ENCODE results near the gene ANO4.
"Not testable (repeated sequence)": the region's sequence is repeated elsewhere in the genome, so short reads cannot be mapped to it uniquely, and the experiment has no call there.

The ANO4 gene

DNA sequence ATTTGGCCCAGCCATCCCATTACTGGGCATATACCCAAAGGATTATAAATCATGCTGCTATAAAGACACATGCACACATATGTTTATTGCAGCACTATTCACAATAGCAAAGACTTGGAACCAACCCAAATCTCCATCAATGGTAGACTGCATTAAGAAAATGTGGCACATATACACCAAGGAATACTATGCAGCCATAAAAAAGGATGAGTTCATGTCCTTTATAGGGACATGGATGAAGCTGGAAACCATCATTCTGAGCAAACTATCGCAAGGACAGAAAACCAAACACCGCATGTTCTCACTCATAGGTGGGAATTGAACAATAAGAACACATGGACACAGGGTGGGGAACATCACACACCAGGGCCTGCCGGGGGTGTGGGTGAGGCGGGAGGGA, 295.6 kb downstream of the ANO4 start:
- DNase-seq (ENCODE audit: low read depth): not testable (repeated sequence)

DNA sequence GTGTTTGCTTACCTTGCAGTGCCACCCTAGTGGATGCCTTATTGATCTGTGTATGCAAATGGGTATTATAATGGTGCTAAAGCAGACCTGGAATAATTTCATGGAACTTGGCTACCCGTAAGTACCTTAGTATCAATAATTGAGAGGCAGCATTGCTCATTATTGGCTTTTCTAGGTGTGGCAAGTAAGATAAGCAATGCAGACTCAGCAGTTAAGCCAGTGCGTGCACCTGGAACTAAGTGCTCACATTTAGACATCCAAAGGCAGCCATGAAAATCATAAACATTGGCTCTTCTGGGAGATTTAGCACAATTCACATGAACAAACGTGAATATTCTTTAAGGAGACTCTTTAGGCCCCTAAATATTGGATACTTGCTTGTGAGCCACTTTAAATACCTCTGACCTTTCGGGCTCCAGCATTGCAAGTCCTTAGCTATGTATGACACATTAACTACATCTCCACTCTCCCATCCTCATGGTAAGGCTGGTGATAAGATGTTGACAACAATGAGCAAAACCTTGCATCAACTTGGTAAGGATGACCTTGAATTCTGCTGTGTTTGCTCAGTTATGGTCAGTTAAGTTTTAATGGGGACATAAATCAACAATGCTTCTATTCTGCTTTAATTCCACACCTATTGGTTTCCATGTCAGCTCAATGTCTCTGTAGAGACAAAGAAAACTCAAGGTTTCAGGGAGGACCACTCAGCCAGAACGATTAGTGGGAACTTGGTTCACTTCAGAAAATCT, 303.4 kb downstream of the ANO4 start:
- DNase-seq (ENCODE audit: low read depth): no peak

GRCh38 chr12:101107032-101107763, 312.6 kb downstream of the ANO4 start:
- DNase-seq (ENCODE audit: low read depth): no peak

DNA sequence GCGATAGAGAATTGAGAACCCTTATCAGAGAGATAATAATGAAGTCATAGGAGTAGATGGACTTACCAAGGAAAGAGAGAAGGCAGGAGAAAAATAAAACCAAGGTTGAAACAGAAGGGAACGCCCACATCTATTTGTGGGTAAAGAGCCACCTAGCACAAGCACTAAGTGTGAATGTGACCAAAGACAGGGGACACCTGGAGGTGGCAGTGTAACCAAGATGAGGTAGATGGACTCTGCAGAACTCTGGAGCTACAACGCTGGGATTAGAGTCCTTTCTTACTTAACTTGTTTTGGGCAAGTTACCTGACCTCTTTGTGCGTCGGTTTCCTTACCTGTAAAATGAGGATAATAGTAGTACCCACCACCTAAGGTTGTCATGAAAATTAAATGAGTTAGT, 313.6 kb downstream of the ANO4 start:
- DNase-seq (ENCODE audit: low read depth): no peak

GRCh38 chr12:101110866-101111265, 316.3 kb downstream of the ANO4 start:
- no peak for DNase-seq (ENCODE audit: low read depth)

DNA sequence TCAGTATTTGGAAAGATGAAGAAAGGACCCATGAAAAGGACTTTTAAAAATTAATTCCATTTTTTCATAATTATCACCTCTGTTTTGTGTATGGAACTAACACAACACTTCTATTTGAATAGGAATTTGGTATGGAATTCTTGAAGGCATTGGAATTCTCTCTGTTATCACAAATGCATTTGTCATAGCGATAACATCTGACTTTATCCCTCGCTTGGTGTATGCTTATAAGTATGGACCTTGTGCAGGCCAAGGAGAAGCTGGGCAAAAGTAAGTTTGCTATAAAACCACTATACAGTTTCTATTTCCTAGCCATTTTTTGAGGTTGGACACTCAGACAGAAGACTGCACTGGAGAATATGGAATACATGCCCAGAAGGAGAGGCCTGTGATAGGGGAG, 316.9 kb downstream of the ANO4 start:
- no peak for DNase-seq (ENCODE audit: low read depth)

DNA sequence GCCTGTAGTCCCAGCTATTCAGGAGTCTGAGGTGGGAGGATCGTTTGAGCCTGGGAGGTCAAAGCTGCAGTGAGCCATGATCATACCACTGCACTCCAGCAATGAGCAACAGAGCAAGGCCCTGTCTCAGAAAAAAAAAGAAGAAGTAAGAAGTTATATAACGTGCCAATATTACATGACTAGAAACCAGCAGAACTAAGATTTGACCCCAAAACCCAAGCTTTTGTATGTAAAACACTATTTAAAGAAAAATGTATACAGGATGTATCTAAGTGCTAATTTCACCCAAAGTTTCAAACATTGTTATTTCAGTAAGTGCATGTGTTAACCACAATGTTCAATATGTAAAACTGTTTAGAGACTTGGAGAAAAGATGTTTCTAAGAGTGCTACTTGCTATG, 320.8 kb downstream of the ANO4 start:
- DNase-seq (ENCODE audit: low read depth): no peak

DNA sequence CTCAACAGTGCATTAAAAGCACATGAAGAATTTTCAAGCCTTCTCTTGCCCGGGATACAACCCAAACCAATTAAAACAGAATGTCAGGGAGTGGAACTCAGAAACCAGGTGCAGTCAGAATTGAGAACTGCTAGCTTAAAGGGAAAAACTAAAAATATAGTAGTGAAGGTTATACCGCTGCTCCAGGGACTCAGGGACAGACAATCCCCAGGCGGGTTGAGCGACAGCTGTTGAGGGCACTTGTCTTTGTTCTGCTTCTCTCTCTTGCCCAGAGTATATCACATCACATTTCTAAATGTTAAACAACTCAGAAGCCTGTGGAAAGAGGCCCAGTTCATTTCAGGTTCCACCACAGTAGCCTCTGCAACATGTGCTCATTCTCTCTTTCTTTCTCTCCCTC, 322.3 kb downstream of the ANO4 start:
- DNase-seq (ENCODE audit: low read depth): no peak

DNA sequence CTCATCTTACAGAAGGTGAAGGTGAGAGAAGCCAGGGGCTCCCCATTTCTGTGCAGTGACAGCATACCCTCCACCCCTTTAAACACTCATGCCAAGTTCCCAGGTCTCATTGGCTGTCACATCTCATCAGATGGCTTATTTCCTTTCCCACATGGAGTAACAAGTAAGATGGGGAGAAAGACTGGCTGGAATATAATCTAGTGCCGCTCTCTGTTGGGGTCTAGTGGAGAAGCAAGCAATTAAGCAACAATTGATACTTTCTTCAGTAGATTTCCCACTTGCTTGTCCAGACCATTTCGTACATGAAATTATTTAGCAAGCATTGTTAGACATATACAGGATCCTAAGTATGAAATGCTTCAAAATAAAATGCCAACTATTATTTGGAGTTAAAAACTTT, 323.3 kb downstream of the ANO4 start:
- no peak for DNase-seq (ENCODE audit: low read depth)

GRCh38 chr12:101127521-101128219, 333.1 kb downstream of the ANO4 start:
- DNase-seq (ENCODE audit: low read depth): peak; percentile 9

DNA sequence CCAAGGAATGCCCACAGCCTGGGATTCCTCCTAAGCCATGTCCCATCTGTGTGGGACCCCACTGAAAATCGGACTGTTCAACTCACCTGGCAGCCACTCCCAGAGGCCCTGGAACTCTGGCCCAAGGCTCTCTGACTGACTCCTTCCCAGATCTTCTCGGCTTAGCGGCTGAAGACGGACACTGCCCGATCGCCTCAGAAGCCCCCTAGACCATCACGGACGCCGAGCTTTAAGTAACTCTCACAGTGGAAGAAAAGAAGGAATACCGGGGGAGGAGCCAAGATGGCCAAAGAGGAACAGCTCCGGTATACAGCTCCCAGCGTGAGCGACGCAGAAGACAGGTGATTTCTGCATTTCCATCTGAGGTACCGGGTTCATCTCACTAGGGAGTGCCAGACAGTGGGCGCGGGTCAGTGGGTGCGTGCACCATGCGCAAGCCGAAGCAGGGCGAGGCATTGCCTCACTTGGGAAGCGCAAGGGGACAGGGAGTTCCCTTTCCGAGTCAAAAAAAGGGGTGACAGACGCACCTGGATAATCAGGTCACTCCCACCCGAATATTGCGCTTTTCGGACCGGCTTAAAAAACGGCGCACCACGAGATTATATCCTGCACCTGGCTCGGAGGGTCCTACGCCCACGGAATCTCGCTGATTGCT, 351.3 kb downstream of the ANO4 start:
- not testable (repeated sequence) for DNase-seq (ENCODE audit: low read depth)

DNA sequence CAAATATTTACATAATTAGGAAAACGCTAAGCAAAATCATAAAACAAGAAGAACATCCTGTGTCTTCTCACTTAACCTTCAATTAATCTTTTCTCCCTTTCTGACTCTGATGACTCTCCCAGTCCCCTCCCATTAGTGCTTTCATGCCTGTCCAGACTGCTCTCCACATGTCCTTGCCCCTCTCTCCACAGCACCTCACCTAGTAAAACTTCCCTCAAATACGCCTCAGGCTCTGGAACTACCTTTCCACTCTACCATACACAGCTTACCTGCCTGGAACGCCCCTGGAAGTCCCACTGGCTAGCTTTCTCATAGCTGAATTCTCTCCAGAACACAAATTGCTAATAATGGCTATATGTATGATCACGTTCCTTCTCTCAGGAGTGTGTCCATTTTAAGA, 370.7 kb downstream of the ANO4 start:
- DNase-seq (ENCODE audit: low read depth): no peak

GRCh38 chr12:101166866-101167265, 372.3 kb downstream of the ANO4 start:
- DNase-seq (ENCODE audit: low read depth): no peak

DNA sequence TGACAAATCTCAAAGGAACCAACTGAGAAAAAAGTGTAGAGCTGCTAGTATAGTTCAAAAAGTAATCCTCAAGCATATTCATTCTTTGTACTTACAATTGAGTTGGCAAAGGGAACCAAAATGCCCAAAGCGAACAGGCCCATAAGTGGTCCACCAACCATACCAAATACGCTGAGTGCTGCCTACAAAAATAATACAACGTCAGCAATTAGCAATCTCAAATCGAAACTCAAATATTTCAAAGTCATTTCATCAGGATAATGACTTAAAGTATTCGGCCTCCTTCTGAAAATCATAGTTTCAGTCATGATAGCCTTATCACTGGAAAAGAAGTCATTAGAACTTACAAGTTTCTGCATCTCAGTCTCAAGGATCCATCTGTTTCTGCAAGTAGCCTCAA, 373.4 kb downstream of the ANO4 start:
- DNase-seq (ENCODE audit: low read depth): no peak

GRCh38 chr12:101172316-101172715, 377.7 kb downstream of the ANO4 start:
- no peak for DNase-seq (ENCODE audit: low read depth)

DNA sequence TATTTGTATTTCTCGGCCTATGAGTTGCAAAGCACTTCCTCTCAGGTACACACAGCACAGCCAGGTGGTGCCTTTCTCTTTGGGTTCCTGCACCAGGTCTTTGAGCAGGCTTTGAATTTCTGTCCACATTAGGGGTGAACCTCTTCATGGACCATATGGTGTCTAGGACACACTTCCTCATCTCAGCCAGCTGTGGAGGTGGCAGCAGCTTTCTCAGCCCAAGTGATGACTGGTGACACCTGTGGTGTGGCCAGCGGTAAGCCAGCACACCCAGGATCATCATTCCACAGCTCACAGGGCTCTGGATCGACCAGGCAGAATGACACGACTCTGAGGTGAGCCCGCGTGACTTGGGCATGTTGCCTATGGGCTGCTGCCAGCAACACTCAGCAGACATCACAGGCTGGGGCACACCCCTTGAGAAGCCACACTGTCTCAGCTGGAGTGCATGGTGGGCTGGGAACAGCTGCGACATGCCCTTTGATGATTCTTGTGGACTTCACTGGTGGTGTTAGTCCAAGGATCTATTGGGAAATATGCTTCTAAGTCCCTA, 378.7 kb downstream of the ANO4 start:
- DNase-seq (ENCODE audit: low read depth): no peak

GRCh38 chr12:101174541-101174940, 380.0 kb downstream of the ANO4 start:
- DNase-seq (ENCODE audit: low read depth): no peak
